OCI-LY1 (cell line): ENCODE data around the gene PLTP.
A peak's percentile ranks its signal among the peaks of the same experiment; 100 is the strongest.

Experiments
- H2AFZ ChIP-seq: fragments of 200-600 bp; sonication (generic), shearing (Covaris generic); 2 replicates; pipeline ENCODE4 v1.6.0; 2014; ENCODE audit warnings: antibody characterized with exemption, mild to moderate bottlenecking, low read length
- H3F3A ChIP-seq: fragments of 200-600 bp; sonication (generic), shearing (Covaris generic); 2 replicates; pipeline ENCODE4 v1.6.0; 2014; ENCODE audit warnings: mild to moderate bottlenecking, antibody characterized with exemption, low read length, moderate library complexity; ENCODE audit not compliant: insufficient read depth
- H3K27ac ChIP-seq: fragments of 200-600 bp; sonication (generic); 2 replicates; pipeline ENCODE4 v1.5.1; 2014; ENCODE audit warnings: low read length, mixed run types, mild to moderate bottlenecking, low read depth; ENCODE audit not compliant: poor library complexity, severe bottlenecking
- H3K27me3 ChIP-seq: fragments of 200-600 bp; sonication (generic); 2 replicates; pipeline ENCODE4 v1.6.0; 2014; ENCODE audit warnings: antibody characterized with exemption, mild to moderate bottlenecking, low read length, moderate library complexity; ENCODE audit not compliant: insufficient read depth
- H3K36me3 ChIP-seq: fragments of 200-600 bp; sonication (generic); 2 replicates; pipeline ENCODE4 v1.6.1; 2014; ENCODE audit warnings: mild to moderate bottlenecking, antibody characterized with exemption, low read length, moderate library complexity, mixed read lengths; ENCODE audit not compliant: insufficient read depth
- H3K4me1 ChIP-seq: fragments of 200-600 bp; sonication (generic); 2 replicates; pipeline ENCODE4 v1.5.1; 2014; ENCODE audit warnings: mild to moderate bottlenecking, low read length, moderate library complexity; ENCODE audit not compliant: insufficient read depth, severe bottlenecking
- H3K4me2 ChIP-seq: fragments of 200-600 bp; sonication (generic), shearing (Covaris generic); 2 replicates; pipeline ENCODE4 v1.6.1; 2014; ENCODE audit warnings: low read length
- H3K4me3 ChIP-seq: fragments of 200-600 bp; sonication (generic); 2 replicates; pipeline ENCODE4 v1.5.1; 2014; ENCODE audit warnings: low read length, low read depth, mild to moderate bottlenecking, mixed read lengths; ENCODE audit not compliant: poor library complexity, severe bottlenecking
- H3K79me2 ChIP-seq: fragments of 200-600 bp; shearing (Covaris generic); 2 replicates; pipeline ENCODE4 v1.6.1; 2016; ENCODE audit warnings: mixed run types, low read length, mixed read lengths; ENCODE audit not compliant: insufficient read depth
- H3K9ac ChIP-seq: fragments of 200-600 bp; sonication (generic), shearing (Covaris generic); 2 replicates; pipeline ENCODE4 v1.6.1; 2014; ENCODE audit warnings: mild to moderate bottlenecking, low read length, mixed read lengths
- H3K9me2 ChIP-seq: fragments of 200-600 bp; sonication (generic), shearing (Covaris generic); 2 replicates; pipeline ENCODE4 v1.6.1; 2014; ENCODE audit warnings: low read depth, mild to moderate bottlenecking, low read length, mixed read lengths
- H3K9me3 ChIP-seq: fragments of 200-600 bp; shearing (Covaris generic); 2 replicates; pipeline ENCODE4 v1.6.1; 2014; ENCODE audit warnings: low read length, mixed read lengths
- H4K20me1 ChIP-seq: fragments of 200-600 bp; sonication (generic), shearing (Covaris generic); 2 replicates; pipeline ENCODE4 v1.6.0; 2016; ENCODE audit warnings: mild to moderate bottlenecking, low read length; ENCODE audit not compliant: insufficient read depth
- CTCF ChIP-seq: fragments of 200-600 bp; sonication (generic), shearing (Covaris generic); IDR thresholded peaks from 2 replicates; pipeline ENCODE4 v1.5.1; 2017; ENCODE audit warnings: mild to moderate bottlenecking, antibody characterized with exemption, low read length, moderate library complexity, mixed read lengths
- EZH2 ChIP-seq: fragments of 200-600 bp; sonication (generic), shearing (Covaris generic); IDR thresholded peaks from 2 replicates; pipeline ENCODE4 v1.8.0; 2017; ENCODE audit warnings: borderline replicate concordance, mixed run types, mild to moderate bottlenecking, antibody characterized with exemption, low read length, moderate library complexity, mixed read lengths

The PLTP gene

GRCh38 chr20:45913116-45913515 lies 1.2 kb upstream of the PLTP start:
- H3K4me2 ChIP-seq, result no peak overlapping the region
- H3K27me3 ChIP-seq, result peaks cover 6% of the 10 kb centered on the region; the same call in 1 of the 2 replicates
- no peaks in the 10 kb centered on the region for H3K79me2 ChIP-seq
- H3K27ac ChIP-seq, result no peak overlapping the region
- H3K9me3 ChIP-seq, result no peaks in the 10 kb centered on the region
- no peaks in the 10 kb centered on the region for H3F3A ChIP-seq
- TF ChIP-seq CTCF, result no peak
- TF ChIP-seq EZH2, result no peak
- peaks cover 26% of the 10 kb centered on the region for H3K4me1 ChIP-seq
- no peaks in the 10 kb centered on the region for H3K9me2 ChIP-seq
- H3K9ac ChIP-seq, result no peak overlapping the region
- H3K36me3 ChIP-seq, result no peaks in the 10 kb centered on the region
- H4K20me1 ChIP-seq, result no peaks in the 10 kb centered on the region
- H3K4me3 ChIP-seq, result no peak overlapping the region
- no peak overlapping the region for H2AFZ ChIP-seq

GRCh38 chr20:45912344-45912682 lies 358 bp upstream of the PLTP start:
- H3K27me3 ChIP-seq, result peaks cover 6% of the 10 kb centered on the region; the same call in 1 of the 2 replicates
- H3K79me2 ChIP-seq, result no peaks in the 10 kb centered on the region
- TF ChIP-seq CTCF (no peak), EZH2 (no peak)
- no peaks in the 10 kb centered on the region for H3F3A ChIP-seq
- H2AFZ ChIP-seq, result no peak overlapping the region
- no peak overlapping the region; the same call in 1 of the 2 replicates for H3K4me2 ChIP-seq
- no peaks in the 10 kb centered on the region for H3K9me2 ChIP-seq
- H3K27ac ChIP-seq, result no peak overlapping the region
- H3K9ac ChIP-seq, result no peak overlapping the region
- H3K4me3 ChIP-seq, result no peak overlapping the region
- H3K9me3 ChIP-seq, result no peaks in the 10 kb centered on the region
- peaks cover 26% of the 10 kb centered on the region for H3K4me1 ChIP-seq
- H4K20me1 ChIP-seq, result no peaks in the 10 kb centered on the region
- H3K36me3 ChIP-seq, result no peaks in the 10 kb centered on the region

GRCh38 chr20:45910670-45911485 lies 1.1 kb downstream of the PLTP start:
- Histone ChIP-seq H3K27me3 (peaks cover under 1% of the 10 kb centered on the region; the same call in 1 of the 2 replicates), H3K36me3 (no peaks in the 10 kb centered on the region), H3K9me2 (no peaks in the 10 kb centered on the region), H3K79me2 (no peaks in the 10 kb centered on the region), H3K27ac (no peak overlapping the region), H3K4me3 (peak overlapping the region; percentile 60), H3K4me1 (peaks cover 26% of the 10 kb centered on the region), H3K4me2 (peak overlapping the region; percentile 72), H2AFZ (no peak overlapping the region), H3K9me3 (no peaks in the 10 kb centered on the region), H4K20me1 (no peaks in the 10 kb centered on the region), H3K9ac (peak overlapping the region; percentile 29; the same call in 1 of the 2 replicates), H3F3A (no peaks in the 10 kb centered on the region)
- TF ChIP-seq EZH2 (no peak), CTCF (no peak)
